Measurements from ENCODE around the gene KCNH4.
"Not testable (repeated sequence)": the region's sequence is repeated elsewhere in the genome, so short reads cannot be mapped to it uniquely, and the experiment has no call there.

KCNH4 gene

DNA sequence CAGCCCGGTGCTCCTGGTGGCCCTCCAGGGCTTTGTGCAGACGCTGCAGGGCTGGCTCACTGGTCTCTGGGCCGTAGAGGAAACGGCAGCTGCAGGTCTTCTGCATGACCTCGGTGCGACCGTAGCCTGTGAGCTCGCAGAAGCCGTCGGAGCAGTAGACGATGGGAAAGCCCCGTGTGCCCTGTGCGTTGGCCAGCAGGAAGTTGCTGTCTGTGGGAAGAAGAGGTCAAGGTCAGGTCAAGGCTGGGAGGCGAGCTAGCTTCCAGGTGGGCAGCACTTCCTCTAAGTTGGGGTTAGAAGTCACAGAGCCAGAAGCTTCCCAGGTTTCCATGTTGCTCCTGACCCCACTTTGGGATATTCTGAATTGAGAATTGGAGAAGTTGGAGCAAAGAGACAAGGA, 2.1 kb downstream of the KCNH4 start:
- DNase-seq = no peak

DNA sequence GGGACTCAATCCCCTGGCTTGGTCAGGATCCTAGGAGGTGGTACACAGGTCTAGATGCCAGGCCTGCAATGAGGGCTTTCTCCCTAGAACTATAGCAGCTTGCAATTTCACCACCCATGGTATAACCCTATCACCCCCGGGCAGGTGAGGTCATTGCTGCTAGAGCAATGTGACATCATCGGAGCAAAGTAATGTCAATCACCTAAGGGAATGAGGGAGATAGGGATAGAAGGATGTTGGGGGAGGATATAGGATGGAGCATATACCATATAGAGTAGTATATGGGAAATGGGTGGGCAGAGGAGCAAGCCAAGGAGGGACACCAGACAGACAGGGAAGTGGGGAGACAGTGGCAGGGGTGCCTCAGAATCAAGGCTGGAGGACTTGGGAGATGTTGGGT, 3.3 kb downstream of the KCNH4 start:
- DNase-seq = no peak

DNA sequence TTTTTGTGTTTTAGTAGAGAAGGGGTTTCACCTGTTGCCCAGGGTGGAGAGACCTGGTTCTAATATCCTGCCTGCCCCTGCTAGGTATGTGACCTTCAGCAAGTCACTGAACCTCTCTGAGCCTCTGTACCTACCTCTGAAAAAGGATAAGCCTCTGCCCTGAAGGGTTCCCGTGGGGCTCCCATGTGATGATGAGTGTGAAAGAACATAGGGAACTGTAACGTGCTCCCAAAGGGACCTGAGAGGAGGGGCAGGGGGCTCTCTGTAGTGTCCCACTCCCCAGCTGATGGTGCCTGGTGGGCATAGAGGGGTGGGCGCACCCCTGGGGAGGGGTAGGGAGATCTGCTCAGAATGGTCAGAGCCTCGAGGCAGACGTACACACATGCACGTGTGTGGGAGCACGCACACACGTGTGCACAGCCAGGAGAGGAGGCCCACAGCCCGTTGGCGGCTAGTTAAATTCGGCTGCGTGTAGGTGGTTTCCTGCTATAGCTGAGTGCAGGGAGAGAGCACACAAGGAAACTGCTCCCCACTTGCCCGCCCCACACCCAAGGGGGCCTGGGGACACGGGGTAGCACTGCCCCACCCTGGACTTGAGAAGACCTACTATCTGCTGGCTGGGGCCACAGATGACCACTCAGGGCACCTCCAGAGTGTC, 6.7 kb downstream of the KCNH4 start:
- DNase-seq = no peak

DNA sequence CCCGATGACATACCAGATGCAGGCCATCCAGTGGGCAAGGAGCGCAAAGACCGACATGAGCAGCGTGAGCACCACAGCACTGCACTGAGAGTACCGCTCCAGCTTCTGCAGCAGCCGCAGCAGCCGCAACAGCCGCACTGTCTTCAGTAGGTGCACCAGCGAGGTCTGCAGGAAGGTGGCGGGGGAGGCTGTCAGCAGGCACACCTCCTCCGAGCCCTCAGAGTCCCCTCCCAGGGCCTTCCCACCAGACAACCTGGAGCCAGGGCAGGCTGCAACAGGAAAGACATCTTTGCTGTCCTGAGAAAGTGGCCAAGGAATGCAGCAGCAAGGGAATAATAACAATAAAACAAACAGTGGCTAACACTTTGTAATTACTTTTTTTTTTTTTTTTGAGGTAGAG, 9.1 kb downstream of the KCNH4 start:
- DNase-seq = no peak

DNA sequence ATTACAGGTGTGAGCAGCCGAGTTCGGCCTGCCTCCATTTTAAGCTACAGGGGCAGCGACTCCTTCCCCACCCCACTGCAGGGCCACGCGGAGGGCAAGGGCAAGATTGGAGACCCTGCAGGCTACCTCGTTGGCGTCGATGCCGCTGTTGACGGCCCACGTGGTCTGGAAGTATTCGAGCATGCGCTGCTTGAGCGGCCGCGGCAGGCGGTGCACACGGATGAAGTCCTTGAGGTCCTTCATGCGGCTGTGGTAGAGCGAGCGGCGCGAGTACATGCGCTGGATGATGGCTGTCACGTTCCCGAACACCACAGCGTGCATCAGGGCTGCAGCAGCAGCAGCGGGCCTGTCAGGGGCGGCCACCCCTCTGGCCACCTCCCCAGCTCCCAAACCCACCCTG, 11.6 kb downstream of the KCNH4 start:
- DNase-seq = no peak

DNA sequence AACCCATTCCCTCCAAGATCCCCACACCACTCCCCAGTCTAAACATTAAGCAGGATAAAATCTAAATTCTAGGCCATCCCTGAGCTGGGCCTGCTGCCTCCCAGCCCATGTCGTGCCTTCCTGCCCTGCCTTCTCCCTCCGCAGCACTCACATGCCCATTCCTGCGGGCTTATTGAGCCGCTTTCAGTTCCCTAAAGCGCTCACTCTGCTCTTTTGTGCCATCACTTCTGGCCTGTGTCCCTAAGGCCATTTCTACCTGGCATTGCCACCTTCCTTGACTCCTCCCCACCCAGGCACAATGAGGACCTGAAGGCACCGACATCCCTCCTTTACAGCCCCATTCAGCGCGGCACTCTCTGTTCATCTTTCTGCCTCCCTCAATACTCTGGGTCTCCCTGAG, 13.1 kb downstream of the KCNH4 start:
- DNase-seq = no peak

DNA sequence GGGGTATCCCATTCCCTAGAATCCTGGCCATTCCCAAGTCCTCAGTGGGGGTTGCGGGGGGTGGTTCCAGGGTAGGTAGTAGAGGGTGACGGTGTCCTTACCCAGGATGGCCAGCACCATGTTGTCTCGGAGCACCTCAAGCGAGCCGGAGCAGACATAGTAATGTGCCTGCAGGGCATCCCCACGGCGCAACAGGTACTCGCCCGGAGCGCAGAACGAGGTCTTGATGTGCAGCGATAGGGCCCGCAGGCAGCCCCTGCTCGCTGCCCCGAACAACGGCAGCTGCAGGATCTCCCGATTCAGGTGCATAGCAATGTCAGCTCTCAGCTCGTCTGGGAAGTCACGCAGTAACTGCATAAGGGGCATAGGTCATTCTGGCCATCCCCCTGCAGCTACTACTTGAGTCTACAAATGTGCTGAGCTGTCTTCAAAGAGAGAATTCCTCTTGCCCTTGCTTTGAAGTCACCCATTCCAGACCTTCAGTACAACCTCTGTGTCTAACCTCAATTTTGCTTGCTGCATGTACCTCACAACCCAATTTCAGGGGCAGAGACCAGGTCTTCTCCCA, 14.7 kb downstream of the KCNH4 start:
- DNase-seq = no peak

DNA sequence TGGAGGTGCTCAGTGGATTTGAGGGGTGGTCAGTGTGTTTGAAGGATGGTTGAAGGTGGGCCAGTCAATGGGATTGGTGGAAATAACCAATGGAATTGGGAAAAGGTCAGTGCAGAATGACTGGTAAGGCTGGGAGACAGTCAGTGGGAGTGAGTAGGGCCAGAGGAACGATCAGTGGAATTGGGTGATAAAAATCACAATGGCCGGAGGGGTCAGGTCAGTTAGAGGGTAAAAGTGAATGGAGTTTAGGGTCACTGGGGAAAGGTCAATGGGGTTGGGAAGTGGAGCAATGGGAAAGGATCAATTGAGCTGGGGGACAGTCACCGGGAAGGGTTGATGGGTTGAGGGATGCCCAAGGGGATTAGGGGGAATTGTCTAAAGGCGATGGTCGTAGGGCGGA, 15.2 kb downstream of the KCNH4 start:
- no peak for DNase-seq

DNA sequence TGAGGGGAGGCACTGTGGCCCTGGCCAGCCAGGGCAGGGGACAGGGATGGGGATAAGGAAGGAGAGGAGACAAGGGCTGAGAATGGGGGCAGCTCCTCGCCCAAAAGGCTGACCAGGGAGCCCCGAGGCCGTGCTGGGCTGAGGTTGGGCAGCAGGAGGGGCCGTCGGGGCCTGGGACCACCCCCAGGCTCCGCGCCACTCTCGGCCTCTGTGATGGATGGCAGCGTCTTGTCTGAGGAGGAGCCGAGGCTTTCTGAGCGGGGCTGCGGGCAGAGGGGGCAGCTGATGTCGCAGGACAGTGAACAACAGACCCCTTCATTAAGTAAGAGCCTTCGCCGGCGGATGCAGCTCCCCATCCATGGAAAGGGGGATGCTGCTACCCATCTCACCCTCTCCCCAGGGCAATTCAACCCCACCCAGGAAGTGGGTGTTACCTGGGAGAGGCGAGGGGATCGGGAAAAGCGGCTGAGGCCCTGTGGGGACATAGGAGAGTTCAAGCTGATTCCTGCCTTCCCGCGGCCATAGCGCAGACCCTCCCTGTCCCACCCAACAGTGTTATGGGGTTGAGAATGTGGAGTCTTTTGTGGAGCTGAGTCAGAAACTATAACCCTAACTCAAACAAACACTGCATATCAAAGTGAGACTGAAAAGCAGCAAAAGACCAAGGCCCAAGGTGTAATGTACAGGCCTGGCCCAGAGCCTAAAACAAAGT, 17.1 kb downstream of the KCNH4 start:
- no peak for DNase-seq

DNA sequence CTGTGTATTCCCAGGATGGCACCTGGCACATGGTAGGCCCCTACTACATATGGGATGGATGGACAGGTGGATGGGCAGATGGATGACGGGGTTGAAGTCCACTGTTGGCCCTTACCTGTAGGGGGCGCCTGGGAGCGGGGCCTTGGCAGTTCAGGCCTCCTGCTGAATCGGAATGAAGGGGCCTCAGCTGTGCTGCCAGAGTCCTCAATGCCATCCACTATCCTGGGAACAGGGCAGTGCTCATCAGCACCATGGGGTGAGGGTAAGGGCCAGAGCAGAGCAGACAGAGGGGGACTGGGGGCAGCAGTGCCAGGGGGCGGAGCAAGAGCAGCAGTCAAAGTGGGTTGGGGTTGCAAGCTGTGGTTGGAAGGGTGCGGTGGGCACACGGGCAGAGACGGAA, 17.8 kb downstream of the KCNH4 start:
- DNase-seq = no peak

DNA sequence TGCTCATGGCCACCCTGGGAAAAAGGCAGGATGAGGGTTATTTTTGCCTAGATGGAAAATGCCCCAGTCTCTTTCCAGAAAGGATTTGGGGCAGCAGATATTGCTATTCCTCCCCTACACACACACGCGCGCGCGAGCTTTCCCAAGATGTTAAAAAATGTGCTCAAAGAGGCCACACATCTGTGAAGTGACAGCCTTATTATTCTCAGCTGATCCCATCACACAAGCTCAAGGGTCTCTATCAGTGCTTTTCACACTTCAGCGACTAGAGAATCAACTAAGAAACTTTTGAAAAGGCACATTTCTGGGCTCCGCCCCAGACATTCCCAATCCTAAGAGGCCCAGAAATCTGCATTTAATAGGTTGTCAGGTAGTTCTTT, 20.4 kb downstream of the KCNH4 start:
- DNase-seq = no peak

DNA sequence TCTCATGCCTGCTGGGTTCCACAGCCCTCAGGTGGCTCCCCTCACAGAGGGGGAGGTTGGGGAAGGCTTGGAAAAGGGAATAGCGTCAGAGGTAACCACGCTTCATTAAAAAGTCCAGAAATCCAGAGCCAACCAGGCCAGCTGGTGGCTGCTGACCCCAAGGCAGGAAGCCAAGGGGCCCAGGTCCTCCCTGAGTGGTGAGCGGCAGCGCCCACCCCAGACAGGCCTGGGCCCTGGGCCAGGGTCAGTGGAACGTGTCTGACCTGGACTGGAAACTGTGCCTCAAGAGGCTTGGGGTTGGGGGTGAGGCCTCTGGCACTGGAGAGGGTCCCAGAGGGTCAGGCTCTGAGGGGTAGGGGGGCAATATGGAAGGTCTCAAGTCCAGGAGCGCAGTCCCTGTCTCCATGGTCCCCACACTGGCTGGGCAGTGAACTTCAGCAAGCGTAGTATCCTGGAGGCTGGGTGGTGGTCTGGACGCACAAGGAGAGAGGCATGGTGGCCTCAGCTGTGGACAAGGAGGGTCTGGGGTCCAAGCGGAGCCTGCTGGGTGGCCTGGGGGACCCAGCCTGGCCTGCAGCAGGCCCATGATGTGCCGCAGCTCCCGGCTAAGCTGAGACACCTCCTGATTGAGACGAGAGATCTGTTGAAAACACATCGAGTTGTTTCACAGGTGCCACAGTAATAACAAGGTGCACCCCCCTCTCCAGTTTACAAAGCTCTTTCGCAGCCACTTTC, 21.0 kb downstream of the KCNH4 start:
- DNase-seq = no peak

DNA sequence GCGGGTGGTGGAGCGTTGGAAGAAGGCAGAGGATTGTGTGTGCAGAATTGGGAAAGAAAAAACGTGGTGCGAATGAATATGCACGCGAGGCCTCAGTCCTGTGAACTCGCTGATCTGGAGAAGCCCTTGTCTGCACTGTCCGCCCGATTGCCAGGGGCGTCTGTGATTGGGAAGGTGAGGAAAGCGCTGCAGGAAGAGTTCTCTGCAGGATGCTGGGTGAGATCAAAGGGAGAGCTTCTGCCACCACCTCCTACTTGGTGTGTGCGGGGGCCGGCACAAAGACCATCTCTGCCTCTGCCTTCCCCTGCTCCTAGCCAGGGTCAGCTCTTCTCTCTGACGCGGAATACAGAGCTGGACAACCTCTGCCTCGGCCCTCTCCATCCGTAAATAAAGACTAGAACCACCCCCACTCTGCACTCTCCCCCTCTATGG, 25.3 kb downstream of the KCNH4 start:
- DNase-seq = no peak

DNA sequence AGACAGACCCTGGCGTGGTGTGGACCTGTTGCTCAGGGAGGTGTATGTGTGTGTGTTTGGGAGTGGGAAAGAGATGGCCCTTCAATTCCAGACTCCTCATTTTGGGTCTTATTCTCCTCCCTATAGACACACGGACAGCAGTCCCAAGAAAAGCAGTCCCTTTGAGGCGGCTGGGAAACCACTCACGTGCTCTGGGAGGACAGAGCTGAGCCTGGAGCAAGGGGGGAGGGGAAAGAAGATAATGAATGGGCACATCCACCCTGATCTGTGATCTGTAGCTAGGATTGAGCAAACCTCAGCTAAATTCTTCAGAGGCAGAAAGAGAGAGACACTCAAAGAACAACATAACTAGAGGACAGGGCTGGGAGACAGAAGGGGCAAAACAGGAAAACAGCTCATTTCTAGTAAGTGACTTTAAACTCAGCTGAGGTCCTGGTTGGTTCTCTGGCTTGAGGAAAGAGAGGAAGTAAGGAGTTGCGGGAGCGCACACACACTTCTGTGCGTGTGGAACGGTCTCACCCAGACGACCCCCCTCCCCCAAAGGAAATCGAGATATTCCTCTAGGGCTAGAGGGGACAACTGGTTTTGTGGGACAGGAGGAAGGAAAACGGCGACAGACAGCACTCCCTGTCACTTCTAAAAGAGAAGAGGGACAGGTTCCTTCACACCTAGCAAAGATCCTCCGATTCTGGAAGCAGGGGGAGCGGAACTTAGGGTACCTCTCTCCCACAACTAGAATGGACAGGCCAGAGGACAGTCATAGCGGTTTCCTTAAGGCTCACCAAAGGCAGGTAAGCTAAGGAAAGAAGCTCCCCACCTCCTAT, 26.8 kb downstream of the KCNH4 start:
- DNase-seq = no peak

DNA sequence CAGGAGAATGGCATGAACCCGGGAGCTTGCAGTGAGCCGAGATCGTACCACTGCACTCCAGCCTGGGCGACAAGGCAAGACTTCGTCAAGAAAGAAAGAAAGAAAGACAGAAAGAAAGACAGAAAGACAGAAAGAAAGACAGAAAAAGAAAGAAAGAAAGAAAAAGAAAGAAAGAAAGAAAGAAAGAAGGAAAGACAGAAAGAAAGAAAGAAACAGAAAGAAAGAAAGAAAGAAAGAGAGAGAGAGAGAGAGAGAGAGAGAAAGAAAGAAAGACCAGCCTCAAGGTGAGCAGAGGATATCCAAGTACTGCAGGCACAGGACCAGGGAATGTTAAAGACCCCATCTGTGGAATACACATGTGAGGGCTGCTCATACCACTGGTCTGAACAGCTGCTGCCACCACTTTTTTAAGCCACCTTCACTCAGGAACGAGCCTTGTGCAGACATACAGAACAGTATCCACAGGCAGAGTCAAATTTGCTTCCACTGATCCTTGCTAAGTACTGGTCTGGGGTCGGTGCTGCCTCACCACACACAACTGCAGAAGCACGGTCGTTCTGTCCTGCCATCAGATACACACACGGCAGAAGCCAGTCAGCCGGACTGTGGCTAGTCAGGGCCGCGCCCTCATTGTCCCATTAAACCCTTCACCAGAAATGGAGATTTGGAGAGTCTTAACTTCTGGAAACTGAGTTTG, 33.9 kb downstream of the KCNH4 start:
- no peak for DNase-seq

DNA sequence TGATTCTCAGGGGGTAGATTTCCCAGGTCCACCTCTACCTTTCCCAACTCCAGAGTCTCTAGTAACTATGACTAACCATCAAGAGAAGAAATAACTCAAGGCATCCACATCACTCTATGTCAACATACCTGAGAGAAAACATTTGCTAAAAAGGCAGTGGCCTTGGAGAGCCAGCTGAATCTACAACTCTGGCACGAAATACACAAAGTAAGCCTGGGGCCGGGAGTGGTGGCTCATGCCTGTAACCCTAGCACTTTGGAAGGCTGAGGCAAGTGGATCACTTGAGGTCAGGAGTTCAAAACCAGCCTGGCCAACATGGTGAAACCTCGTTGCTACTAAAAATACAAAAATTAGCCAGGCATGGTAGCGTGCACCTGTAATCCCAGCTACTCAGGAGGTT, 37.8 kb downstream of the KCNH4 start:
- not testable (repeated sequence) for DNase-seq

DNA sequence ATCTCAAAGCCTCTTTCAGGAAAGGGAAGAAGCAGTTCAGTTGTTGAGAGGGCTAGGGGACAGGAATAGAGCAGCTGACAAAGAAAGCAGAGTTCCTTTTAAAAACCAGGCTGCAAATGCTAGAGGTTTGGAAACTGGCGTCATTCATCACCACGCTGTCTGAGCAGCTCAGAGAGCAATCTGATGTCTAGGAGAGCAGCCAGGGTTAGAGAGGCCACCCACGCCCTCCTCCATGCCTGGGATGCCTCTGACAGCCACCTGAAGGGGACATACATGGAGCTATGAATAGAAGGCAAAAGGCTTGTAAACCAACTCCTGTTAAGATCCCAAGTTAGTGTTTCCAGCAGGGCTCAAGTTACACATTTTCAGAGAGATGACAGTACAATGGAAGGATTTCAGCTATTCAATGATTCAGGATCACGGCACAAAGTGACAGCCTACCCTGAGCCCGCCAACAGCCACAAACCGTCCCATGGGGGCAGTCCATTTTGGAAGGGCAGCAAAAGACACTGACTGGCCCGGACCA, 38.5 kb downstream of the KCNH4 start:
- no peak for DNase-seq

DNA sequence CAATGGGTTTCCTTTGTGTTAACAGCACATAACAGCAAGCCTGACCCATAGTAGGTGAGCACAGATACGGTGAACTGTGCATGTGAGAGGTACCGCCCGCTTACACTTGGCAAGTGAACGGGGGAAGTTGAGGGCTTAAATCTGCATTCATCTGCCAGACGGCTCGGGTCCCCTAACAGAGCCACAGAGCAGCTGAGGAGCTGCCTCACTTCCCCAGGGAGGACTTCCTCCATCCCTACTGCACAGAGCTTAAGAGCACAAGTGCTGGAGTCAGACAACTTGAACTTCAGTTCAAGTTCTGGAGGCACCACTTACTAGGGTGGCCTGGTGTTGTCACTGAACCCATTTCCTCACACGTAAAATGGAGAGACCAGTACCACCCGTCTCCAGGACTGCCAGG, 39.6 kb downstream of the KCNH4 start:
- DNase-seq = no peak

DNA sequence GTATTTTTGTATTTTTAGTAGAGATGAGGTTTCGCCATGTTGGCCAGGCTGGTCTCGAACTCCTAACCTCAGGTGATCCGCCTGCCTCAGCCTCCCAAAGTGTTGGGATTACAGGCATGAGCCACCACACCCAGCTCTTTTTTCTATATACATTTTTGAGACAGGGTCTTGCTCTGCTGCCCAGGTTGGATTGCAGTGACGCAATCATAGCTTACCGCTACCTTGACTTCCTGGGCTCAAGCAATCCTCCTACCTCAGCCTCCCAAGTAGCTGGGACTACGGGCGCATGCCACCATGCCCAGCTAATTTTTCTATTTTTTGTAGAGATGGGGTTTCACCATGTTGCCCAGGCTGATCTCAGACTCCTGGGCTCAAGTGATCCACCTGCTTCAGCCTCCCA, 40.3 kb downstream of the KCNH4 start:
- DNase-seq = not testable (repeated sequence)

DNA sequence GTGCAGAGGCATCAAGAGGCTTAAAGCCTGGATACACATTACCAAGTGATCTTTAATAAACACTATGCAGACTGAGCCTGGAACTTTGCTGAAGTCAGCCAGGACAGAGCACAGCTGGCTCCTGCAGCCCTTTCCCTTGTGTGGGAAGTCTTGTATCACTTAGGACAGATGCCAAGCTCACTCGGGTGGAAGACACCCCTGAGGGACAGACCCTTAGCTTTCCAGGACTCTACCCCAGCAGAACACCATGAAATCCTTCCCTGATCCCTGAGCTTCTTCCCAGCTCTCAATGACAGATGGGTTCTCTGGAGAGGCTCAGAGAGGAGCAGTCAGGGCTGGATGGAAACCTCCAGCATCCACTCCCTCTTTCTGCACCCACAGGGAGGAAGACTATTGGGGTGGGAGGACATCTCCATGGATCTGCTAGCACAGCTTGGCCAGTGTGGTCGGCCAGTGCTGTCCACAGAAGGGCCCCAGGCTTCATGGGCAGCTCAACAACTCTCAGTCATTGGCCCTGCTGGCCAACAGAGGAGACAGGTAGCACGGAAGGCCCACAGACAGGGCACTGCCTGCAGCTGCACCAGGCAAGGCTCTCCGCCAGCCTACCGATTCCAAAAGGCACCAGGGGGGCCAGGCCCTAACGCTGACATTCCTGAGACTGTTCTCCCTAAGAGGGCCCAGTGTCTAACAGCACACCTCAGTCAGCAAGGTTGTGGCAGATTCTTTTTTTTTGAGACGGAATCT, 42.0 kb downstream of the KCNH4 start:
- peak in 1 of 2 experiments; percentile 11 for DNase-seq

DNA sequence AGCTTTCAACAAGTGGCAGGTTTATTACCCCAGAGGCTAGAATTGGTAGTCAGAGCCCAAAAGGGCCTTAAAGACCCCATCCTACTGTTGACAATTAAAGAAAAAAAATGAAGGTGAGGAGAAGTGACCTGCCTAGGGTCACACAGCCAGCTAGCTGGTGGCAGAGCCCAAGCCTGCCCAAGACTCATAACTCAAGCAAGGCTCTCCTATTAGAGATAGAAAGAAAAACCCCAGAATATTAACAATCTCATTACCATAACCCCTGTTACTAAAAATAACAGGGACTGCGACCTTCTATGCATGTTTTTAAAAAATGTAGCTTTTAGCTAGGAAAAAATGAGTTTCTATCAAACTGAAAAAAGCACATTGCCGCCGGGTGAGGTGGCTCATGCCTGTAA, 44.3 kb downstream of the KCNH4 start:
- no peak for DNase-seq

Data from NCI-H446 (cell line).